ENCODE results near the gene ZBTB48.

GRCh38 chr1:6588893-6589520 is 9.2 kb downstream of the ZBTB48 start:
- TF ChIP-seq, protein P1, sequence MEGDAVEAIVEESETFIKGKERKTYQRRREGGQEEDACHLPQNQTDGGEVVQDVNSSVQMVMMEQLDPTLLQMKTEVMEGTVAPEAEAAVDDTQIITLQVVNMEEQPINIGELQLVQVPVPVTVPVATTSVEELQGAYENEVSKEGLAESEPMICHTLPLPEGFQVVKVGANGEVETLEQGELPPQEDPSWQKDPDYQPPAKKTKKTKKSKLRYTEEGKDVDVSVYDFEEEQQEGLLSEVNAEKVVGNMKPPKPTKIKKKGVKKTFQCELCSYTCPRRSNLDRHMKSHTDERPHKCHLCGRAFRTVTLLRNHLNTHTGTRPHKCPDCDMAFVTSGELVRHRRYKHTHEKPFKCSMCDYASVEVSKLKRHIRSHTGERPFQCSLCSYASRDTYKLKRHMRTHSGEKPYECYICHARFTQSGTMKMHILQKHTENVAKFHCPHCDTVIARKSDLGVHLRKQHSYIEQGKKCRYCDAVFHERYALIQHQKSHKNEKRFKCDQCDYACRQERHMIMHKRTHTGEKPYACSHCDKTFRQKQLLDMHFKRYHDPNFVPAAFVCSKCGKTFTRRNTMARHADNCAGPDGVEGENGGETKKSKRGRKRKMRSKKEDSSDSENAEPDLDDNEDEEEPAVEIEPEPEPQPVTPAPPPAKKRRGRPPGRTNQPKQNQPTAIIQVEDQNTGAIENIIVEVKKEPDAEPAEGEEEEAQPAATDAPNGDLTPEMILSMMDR (IDR thresholded peaks at IDR 0.05): no peak
- TF ChIP-seq POLR2A (IDR thresholded peaks at IDR 0.05): no peak

Data from adrenal gland (tissue), 5 donors.